GM12878 (cell line): ENCODE measurements around the gene RPS16. TPM values are rescaled to one million over a fixed set of nuclear protein-coding genes. Genes with fewer than 3 reads are reported as not detected.
A peak's percentile ranks its signal among the peaks of the same experiment; 100 is the strongest.

Experiments used
- BMI1 ChIP-seq: fragments of 450-650 bp; IDR thresholded peaks from 2 replicates; pipeline ENCODE4 v1.6.1; 2016; ENCODE audit warnings: mild to moderate bottlenecking, moderate library complexity, borderline replicate concordance
- BRCA1 ChIP-seq: IDR thresholded peaks from 2 replicates; pipeline ENCODE4 v1.6.1; 2011; ENCODE audit warnings: low read depth, low read length, improper control_type of control experiment
- DPF2 ChIP-seq: fragments of 450-650 bp; IDR thresholded peaks from 2 replicates; pipeline ENCODE4 v1.6.1; 2017; ENCODE audit warnings: mild to moderate bottlenecking
- HSF1 ChIP-seq: fragments of 150-350 bp; IDR thresholded peaks from 2 replicates; pipeline ENCODE4 v1.6.1; 2014; ENCODE audit warnings: mild to moderate bottlenecking, low read depth, low read length
- JUNB ChIP-seq: IDR thresholded peaks from 2 replicates; pipeline ENCODE4 v1.6.1; 2016; ENCODE audit warnings: antibody characterized with exemption, mild to moderate bottlenecking
- KLF5 ChIP-seq: fragments of 450-650 bp; IDR thresholded peaks from 2 replicates; pipeline ENCODE4 v1.6.1; 2014; ENCODE audit warnings: mild to moderate bottlenecking; ENCODE audit not compliant: partially characterized antibody
- MAX ChIP-seq: IDR thresholded peaks from 2 replicates; pipeline ENCODE4 v1.6.1; 2012; ENCODE audit warnings: low read depth, low read length, improper control_type of control experiment
- MTA2 ChIP-seq: fragments of 450-650 bp; IDR thresholded peaks from 2 replicates; pipeline ENCODE4 v1.6.1; 2016; ENCODE audit warnings: low read depth, mild to moderate bottlenecking, moderate library complexity
- MXI1 ChIP-seq: fragments of 150-350 bp; IDR thresholded peaks from 2 replicates; pipeline ENCODE4 v1.6.1; 2011; ENCODE audit warnings: low read depth, mild to moderate bottlenecking, inconsistent platforms, low read length, improper control_type of control experiment
- NRF1 ChIP-seq: conservative IDR thresholded peaks from 2 replicates; pipeline ENCODE4 v1.6.1; 2011; ENCODE audit warnings: mild to moderate bottlenecking, low read depth, low read length, improper control_type of control experiment
- PKNOX1 ChIP-seq: fragments of 450-650 bp; IDR thresholded peaks from 2 replicates; pipeline ENCODE4 v1.6.1; 2016; ENCODE audit warnings: mild to moderate bottlenecking
- POLR2A ChIP-seq: IDR thresholded peaks from 2 replicates; pipeline ENCODE4 v1.6.1; 2011; ENCODE audit warnings: low read depth, mild to moderate bottlenecking, low read length
- POLR2AphosphoS2 ChIP-seq: IDR thresholded peaks from 2 replicates; pipeline ENCODE4 v1.6.1; 2011; ENCODE audit warnings: low read depth, mild to moderate bottlenecking, low read length, improper control_type of control experiment, moderate library complexity
- POU2F2 ChIP-seq: IDR thresholded peaks from 3 replicates; pipeline ENCODE4 v1.6.1; 2011; ENCODE audit warnings: low read depth, mild to moderate bottlenecking, low read length, borderline replicate concordance
- RAD21 ChIP-seq: IDR thresholded peaks from 2 replicates; pipeline ENCODE4 v1.6.1; 2011; ENCODE audit warnings: mild to moderate bottlenecking, low read depth, low read length, moderate library complexity; ENCODE audit not compliant: insufficient read depth
- RUNX3 ChIP-seq: IDR thresholded peaks from 2 replicates; pipeline ENCODE4 v1.6.1; 2012; ENCODE audit warnings: low read length, inconsistent platforms
- SIN3A ChIP-seq: IDR thresholded peaks from 2 replicates; pipeline ENCODE4 v1.6.1; 2012; ENCODE audit warnings: low read depth, low read length, improper control_type of control experiment
- SMAD1 ChIP-seq: fragments of 450-650 bp; IDR thresholded peaks from 2 replicates; pipeline ENCODE4 v1.6.1; 2018; ENCODE audit warnings: mild to moderate bottlenecking, low read depth; ENCODE audit not compliant: partially characterized antibody
- SMARCA5 ChIP-seq: fragments of 450-650 bp; IDR thresholded peaks from 2 replicates; pipeline ENCODE4 v1.6.1; 2017; ENCODE audit warnings: mild to moderate bottlenecking
- SREBF2 ChIP-seq: IDR thresholded peaks from 2 replicates; pipeline ENCODE4 v1.6.1; 2012; ENCODE audit warnings: mild to moderate bottlenecking, low read length
- STAT1 ChIP-seq: fragments of 450-650 bp; conservative IDR thresholded peaks from 2 replicates; pipeline ENCODE4 v1.6.1; 2014; ENCODE audit warnings: antibody characterized with exemption, mild to moderate bottlenecking
- STAT3 ChIP-seq: IDR thresholded peaks from 2 replicates; pipeline ENCODE4 v1.6.1; 2011; ENCODE audit warnings: low read depth, low read length, improper control_type of control experiment
- TCF3 ChIP-seq: IDR thresholded peaks from 2 replicates; pipeline ENCODE4 v1.6.1; 2012; ENCODE audit warnings: low read depth, mild to moderate bottlenecking, low read length, borderline replicate concordance; ENCODE audit not compliant: insufficient read depth
- YBX1 ChIP-seq: fragments of 450-650 bp; IDR thresholded peaks from 2 replicates; pipeline ENCODE4 v1.6.1; 2016; ENCODE audit warnings: antibody characterized with exemption
- ZNF217 ChIP-seq: fragments of 450-650 bp; IDR thresholded peaks from 2 replicates; pipeline ENCODE4 v1.6.1; 2017; ENCODE audit warnings: antibody characterized with exemption, mild to moderate bottlenecking
- polyA plus RNA-seq, 11 experiments: library from polyadenylated mRNA; depleted of rRNA in 4 of 11; unstranded in 6 of 11; stranded (reverse) in 5 of 11; fragments of >200 nt; fragmentation: Nextera tagmentation in 4 of 11; fragmentation: Illumina TruSeq in 1 of 11; extraction: Ambion mirVana in 4 of 11; extraction: Trizol in 1 of 11; gene quantifications; 1 replicate in 1 of 11; 2 replicates in 10 of 11; pipeline versions ENCODE4 v1.2.1 to v1.2.3, GENCODE V29; 2011 to 2016; ENCODE audit warnings: inconsistent platforms in 2 of 11, missing spikeins in 2 of 11, low read depth in 1 of 11
- total RNA-seq, 4 experiments: library from RNA; depleted of rRNA in 3 of 4; stranded (reverse); fragments of >200 nt in 3 of 4; fragmentation: Illumina TruSeq in 1 of 4; extraction: Trizol in 1 of 4; gene quantifications; 2 replicates each; pipeline versions ENCODE4 v1.2.1 to v1.2.3, GENCODE V29; 2013 to 2021
- TF ChIP-seq, protein P1 (sequence below): fragments of 450-650 bp; formaldehyde crosslinking; IDR thresholded peaks from 2 replicates; pipeline ENCODE4 v1.4.0; 2022; ENCODE audit warnings: mild to moderate bottlenecking, moderate library complexity
- TF ChIP-seq, protein P2 (sequence below), 3 experiments: IDR thresholded peaks in 2 of 3; conservative IDR thresholded peaks in 1 of 3; 2 replicates each; pipeline ENCODE4 v1.5.1; 2011; ENCODE audit warnings: low read depth in 3 of 3, low read length in 3 of 3, mild to moderate bottlenecking in 3 of 3, control low read depth in 2 of 3, moderate library complexity in 2 of 3, inconsistent platforms in 1 of 3, mixed read lengths in 1 of 3; ENCODE audit not compliant: control insufficient read depth in 2 of 3, insufficient read depth in 1 of 3; ENCODE audit errors: extremely low read depth in 1 of 3

The RPS16 gene
- total and polyA plus RNA-seq, 10 of the 15 experiments (the other 5 are each of a cell fraction or from before 2014, with no cell fraction given): 148 to 4,810 (median 2,343) TPM

- no peak for TF ChIP-seq PKNOX1
- no peak for TF ChIP-seq SIN3A
- TF ChIP-seq SMARCA5: peak; percentile 95; the same call in 1 of the 2 replicates
- TF ChIP-seq MTA2: no peak
- no peak; the same call in 1 of the 2 replicates for TF ChIP-seq MAX
- no peak for TF ChIP-seq SMAD1
- no peak for TF ChIP-seq YBX1
- TF ChIP-seq HSF1: no peak
- no peak for TF ChIP-seq POLR2AphosphoS2
- peak; percentile 80; the same call in 1 of the 2 replicates for TF ChIP-seq MXI1
- peak; percentile 96 for TF ChIP-seq RAD21
- TF ChIP-seq RUNX3: no peak
- 0 out of 2 replicates have a peak, but pooled peaks have one; percentile 97 for TF ChIP-seq ZNF217
- no peak for TF ChIP-seq BRCA1
- TF ChIP-seq DPF2: no peak
- no peak for TF ChIP-seq SREBF2
- TF ChIP-seq, protein P1, sequence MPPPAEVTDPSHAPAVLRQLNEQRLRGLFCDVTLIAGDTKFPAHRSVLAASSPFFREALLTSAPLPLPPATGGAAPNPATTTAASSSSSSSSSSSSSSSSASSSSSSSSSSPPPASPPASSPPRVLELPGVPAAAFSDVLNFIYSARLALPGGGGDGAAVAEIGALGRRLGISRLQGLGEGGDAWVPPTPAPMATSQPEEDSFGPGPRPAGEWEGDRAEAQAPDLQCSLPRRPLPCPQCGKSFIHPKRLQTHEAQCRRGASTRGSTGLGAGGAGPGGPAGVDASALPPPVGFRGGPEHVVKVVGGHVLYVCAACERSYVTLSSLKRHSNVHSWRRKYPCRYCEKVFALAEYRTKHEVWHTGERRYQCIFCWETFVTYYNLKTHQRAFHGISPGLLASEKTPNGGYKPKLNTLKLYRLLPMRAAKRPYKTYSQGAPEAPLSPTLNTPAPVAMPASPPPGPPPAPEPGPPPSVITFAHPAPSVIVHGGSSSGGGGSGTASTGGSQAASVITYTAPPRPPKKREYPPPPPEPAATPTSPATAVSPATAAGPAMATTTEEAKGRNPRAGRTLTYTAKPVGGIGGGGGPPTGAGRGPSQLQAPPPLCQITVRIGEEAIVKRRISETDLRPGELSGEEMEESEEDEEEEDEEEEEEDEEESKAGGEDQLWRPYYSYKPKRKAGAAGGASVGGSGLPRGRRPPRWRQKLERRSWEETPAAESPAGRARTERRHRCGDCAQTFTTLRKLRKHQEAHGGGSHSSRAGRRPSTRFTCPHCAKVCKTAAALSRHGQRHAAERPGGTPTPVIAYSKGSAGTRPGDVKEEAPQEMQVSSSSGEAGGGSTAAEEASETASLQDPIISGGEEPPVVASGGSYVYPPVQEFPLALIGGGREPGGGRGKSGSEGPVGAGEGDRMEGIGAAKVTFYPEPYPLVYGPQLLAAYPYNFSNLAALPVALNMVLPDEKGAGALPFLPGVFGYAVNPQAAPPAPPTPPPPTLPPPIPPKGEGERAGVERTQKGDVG (CRISPR knock-in tag): 0 out of 2 replicates have a peak, but pooled peaks have one; percentile 7
- TF ChIP-seq NRF1: no peak
- TF ChIP-seq POLR2A: 0 out of 2 replicates have a peak, but pooled peaks have one; percentile 13
- TF ChIP-seq BMI1: no peak
- TF ChIP-seq JUNB: no peak
- TF ChIP-seq STAT3: no peak
- TF ChIP-seq STAT1: no peak
- TF ChIP-seq POU2F2: no peak
- TF ChIP-seq KLF5: no peak
- TF ChIP-seq, protein P2, sequence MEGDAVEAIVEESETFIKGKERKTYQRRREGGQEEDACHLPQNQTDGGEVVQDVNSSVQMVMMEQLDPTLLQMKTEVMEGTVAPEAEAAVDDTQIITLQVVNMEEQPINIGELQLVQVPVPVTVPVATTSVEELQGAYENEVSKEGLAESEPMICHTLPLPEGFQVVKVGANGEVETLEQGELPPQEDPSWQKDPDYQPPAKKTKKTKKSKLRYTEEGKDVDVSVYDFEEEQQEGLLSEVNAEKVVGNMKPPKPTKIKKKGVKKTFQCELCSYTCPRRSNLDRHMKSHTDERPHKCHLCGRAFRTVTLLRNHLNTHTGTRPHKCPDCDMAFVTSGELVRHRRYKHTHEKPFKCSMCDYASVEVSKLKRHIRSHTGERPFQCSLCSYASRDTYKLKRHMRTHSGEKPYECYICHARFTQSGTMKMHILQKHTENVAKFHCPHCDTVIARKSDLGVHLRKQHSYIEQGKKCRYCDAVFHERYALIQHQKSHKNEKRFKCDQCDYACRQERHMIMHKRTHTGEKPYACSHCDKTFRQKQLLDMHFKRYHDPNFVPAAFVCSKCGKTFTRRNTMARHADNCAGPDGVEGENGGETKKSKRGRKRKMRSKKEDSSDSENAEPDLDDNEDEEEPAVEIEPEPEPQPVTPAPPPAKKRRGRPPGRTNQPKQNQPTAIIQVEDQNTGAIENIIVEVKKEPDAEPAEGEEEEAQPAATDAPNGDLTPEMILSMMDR (IDR thresholded peaks at IDR 0.05 in 2 of 3, conservative IDR thresholded peaks at IDR 0.05 in 1 of 3; ENCODE audit: control insufficient read depth in 2 of 3, extremely low read depth in 1 of 3, insufficient read depth in 1 of 3, low read depth in 3 of 3, low read length in 3 of 3): peak; percentile 85 to 95 (median 94); a peak in 5 of 6 replicates
- no peak; the same call in 1 of the 2 replicates for TF ChIP-seq TCF3
These were observed 24.0 kb downstream of the RPS16 start (continued) for GRCh38 chr19:39411832-39412099.
